GM18909 (cell line): ENCODE results near the gene RPH3AL.

Experiments
- ATAC-seq: cut with Tn5 transposase; IDR thresholded peaks from one replicate; pipeline ENCODE4 v1.9.1; 2021; ENCODE audit warnings: mild to moderate bottlenecking; ENCODE audit not compliant: unreplicated experiment, poor library complexity

Gene RPH3AL

GRCh38 chr17:337866-338265 is 14.7 kb downstream of the RPH3AL start:
- ATAC-seq, result no peak

GRCh38 chr17:337453-337852 is 15.2 kb downstream of the RPH3AL start:
- no peak for ATAC-seq

- ATAC-seq, result no peak
Measured at GRCh38 chr17:337022-337420, 15.6 kb downstream of the RPH3AL start.

- no peak for ATAC-seq
Measured at GRCh38 chr17:336110-337021, 16.2 kb downstream of the RPH3AL start.

GRCh38 chr17:335691-336090 is 16.9 kb downstream of the RPH3AL start:
- ATAC-seq, result no peak

- no peak for ATAC-seq
Measured at GRCh38 chr17:334974-335481, 17.6 kb downstream of the RPH3AL start.

- no peak for ATAC-seq
Measured at GRCh38 chr17:333626-334396, 18.8 kb downstream of the RPH3AL start.

- ATAC-seq, result no peak
Measured at GRCh38 chr17:332558-333322, 19.9 kb downstream of the RPH3AL start.

GRCh38 chr17:332023-332422 is 20.6 kb downstream of the RPH3AL start:
- no peak for ATAC-seq

GRCh38 chr17:330993-331701 is 21.5 kb downstream of the RPH3AL start:
- ATAC-seq, result no peak

- ATAC-seq, result no peak
Measured at GRCh38 chr17:329784-330420, 22.7 kb downstream of the RPH3AL start.

- no peak for ATAC-seq
Measured at GRCh38 chr17:327971-328370, 24.6 kb downstream of the RPH3AL start.

GRCh38 chr17:327296-327695 is 25.3 kb downstream of the RPH3AL start:
- ATAC-seq, result no peak

GRCh38 chr17:326010-326621 is 26.5 kb downstream of the RPH3AL start:
- ATAC-seq, result no peak

GRCh38 chr17:325270-326009 is 27.2 kb downstream of the RPH3AL start:
- no peak for ATAC-seq

GRCh38 chr17:323721-324571 is 28.7 kb downstream of the RPH3AL start:
- ATAC-seq, result no peak

GRCh38 chr17:323181-323580 is 29.4 kb downstream of the RPH3AL start:
- no peak for ATAC-seq
